Activated CD4-positive, alpha-beta memory T cell treated with anti-CD3 and anti-CD28 coated beads for 36 hours (primary cell): Measurements from ENCODE around the gene MVD. TPM values are rescaled to one million over a fixed set of nuclear protein-coding genes. Genes with fewer than 3 reads are reported as not detected.

Source experiments
- CTCF ChIA-PET: fragments of 350-600 bp; sonication (Branson Sonifier 250); formaldehyde crosslinking; loops from one replicate; lab custom pipeline; 2021; ENCODE audit warnings: antibody characterized with exemption, inconsistent platforms; lab: Charles Lee
- POLR2A ChIA-PET: fragments of 350-600 bp; sonication (Branson Sonifier 250); formaldehyde crosslinking; loops from one replicate; lab custom pipeline; 2021; ENCODE audit warnings: antibody characterized with exemption; lab: Charles Lee
- DNase-seq: peaks from one replicate; pipeline ENCODE4 v3.0.0-alpha.2; 2020
- H3K27ac Mint-ChIP-seq: one replicate; pipeline ENCODE4 v1.8.0; 2021; ENCODE audit warnings: mixed read lengths
- H3K27me3 Mint-ChIP-seq: one replicate; pipeline ENCODE4 v1.8.0; 2021; ENCODE audit warnings: mixed read lengths
- H3K36me3 Mint-ChIP-seq: one replicate; pipeline ENCODE4 v1.8.0; 2021; ENCODE audit warnings: mixed read lengths
- H3K4me1 Mint-ChIP-seq: one replicate; pipeline ENCODE4 v1.8.0; 2021; ENCODE audit warnings: low read depth, mixed read lengths
- H3K4me3 Mint-ChIP-seq: one replicate; pipeline ENCODE4 v1.8.0; 2021; ENCODE audit warnings: mild to moderate bottlenecking, mixed read lengths
- H3K9me3 Mint-ChIP-seq: one replicate; pipeline ENCODE4 v1.8.0; 2021; ENCODE audit warnings: mixed read lengths
- intact Hi-C: fragments of 100-400 bp; cut with micrococcal nuclease; formaldehyde crosslinking; loops from one replicate; pipeline ENCODE4 v1.15.1; 2023
- total RNA-seq, 2 experiments: library from RNA; stranded (reverse); gene quantifications; one replicate each; pipeline ENCODE4 v1.2.3, GENCODE V29; 2021

Gene MVD
- total RNA-seq, 2 experiments from 2014 or later = 111 to 113 TPM

DNA sequence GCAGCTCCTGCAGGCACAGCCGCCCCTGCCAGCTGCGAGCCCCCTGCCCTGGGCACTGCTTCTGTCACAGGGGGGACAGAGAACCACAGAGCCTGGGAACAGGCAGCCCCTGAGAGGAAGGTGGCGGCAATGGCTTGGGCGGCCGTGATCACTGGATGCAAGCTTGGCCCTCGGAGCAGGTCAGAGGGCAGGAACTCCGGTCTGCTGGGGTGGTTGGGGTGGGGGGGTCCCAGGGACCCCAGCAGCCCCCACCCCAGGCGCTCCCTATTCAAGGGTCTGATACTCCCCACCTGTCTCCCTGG, 10.2 kb downstream of the MVD start:
- Mint-ChIP-seq H3K9me3 (no peaks in the 10 kb centered on the region), H3K4me1 (peaks cover 14% of the 10 kb centered on the region), H3K27me3 (no peaks in the 10 kb centered on the region), H3K4me3 (no peak overlapping the region), H3K36me3 (peaks cover 19% of the 10 kb centered on the region), H3K27ac (no peak overlapping the region)
- ChIA-PET POLR2A (no interaction called here), CTCF (no interaction called here)
- intact Hi-C loops = loop anchor here (5.0 kb wide), 1 partner anchor 840 kb away; the partner anchor contains the start of gene ANKRD11
- DNase-seq = no peak

DNA sequence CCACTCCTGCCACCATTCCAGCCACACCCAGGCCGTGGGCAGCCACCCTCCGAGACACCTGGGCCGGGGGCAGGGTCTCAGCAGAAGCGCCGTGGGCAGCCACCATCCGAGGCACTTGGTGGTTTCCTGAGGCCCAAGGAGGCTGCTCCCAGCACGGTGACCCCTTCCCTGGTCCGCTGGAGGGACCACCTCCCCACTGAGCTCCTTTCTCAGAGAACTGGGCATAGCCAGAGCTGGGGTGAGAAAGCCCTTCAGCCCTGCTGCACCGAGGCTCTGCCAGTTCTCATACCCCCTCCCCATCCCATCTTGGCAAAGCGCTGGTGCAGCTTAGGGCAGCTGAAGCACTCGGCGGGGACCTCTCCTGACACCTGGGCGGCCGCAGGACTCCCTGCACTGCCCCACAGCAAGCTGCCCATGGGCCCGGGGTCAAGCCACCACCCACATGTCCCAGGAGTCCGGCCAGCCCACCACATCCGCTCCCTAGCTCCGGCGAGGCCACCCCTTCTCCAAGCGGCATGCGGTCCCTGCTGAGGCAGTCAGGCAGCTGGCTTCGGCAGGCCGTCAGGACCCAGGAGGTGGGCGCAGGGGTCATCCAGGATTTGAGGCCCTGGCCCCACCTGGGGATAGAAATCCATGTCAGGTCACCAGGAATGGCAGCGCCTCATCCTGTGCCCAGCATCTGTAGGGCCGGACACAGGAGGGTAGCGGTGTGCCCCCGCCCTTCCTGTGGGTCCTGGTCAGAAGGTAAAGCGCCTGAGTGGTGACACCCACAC, 10.7 kb downstream of the MVD start:
- ChIA-PET POLR2A (no interaction called here), CTCF (interaction anchor here (0.9 kb wide), 1 partner anchor 29 kb away, joined by 4 read pairs; no protein-coding TSS in a partner anchor)
- intact Hi-C loops = loop anchor here (1.0 to 5.0 kb wide), 8 partner anchors 11 to 840 kb away; partner anchors contain the start of genes ANKRD11, MVD and ZC3H18
- Mint-ChIP-seq H3K4me3 (no peak overlapping the region), H3K9me3 (no peaks in the 10 kb centered on the region), H3K4me1 (peaks cover 14% of the 10 kb centered on the region), H3K36me3 (peaks cover 19% of the 10 kb centered on the region), H3K27ac (peak overlapping the region; percentile 97), H3K27me3 (no peaks in the 10 kb centered on the region)
- no peak for DNase-seq

DNA sequence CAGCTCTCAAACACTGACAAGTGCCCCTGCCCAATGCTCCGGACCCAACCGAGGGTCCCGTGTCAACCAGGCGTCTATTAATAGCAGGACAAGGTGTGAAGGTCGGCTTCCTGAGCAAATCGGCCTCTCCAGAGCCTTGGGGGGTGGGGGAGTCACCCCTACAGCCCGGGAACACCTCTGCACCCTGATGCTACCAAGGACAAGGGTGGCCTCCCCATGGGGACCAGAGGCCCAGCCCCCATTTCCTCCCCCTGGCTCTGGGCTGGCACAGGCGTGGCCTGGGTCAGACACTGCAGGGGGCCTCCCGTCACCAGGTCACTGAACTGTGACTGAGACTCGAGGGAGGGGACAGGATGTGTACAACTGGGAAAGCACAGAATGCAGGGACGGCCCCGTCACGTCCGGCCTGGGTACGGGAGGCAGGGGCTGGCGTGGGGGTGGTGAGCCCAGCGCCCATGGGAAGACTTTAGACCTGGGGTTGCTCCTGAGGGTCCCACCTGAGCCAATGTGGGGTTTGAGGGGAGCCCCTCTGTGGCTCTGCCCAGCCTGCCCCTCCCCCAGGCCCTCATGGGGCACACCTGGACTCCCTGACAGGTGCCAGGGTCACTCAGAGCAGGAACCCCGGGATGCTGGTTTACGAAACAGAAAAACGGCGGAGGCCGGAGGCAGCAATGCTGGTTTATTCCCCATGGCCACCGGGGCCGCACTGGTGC, 11.5 kb downstream of the MVD start:
- peak; percentile 95 for DNase-seq
- CTCF ChIA-PET = interaction anchor here (0.9 kb wide), 1 partner anchor 30 kb away, joined by 4 read pairs; no protein-coding TSS in a partner anchor
- Mint-ChIP-seq H3K27ac (peak overlapping the region; percentile 97), H3K4me1 (peaks cover 14% of the 10 kb centered on the region), H3K9me3 (no peaks in the 10 kb centered on the region), H3K36me3 (peaks cover 17% of the 10 kb centered on the region), H3K27me3 (no peaks in the 10 kb centered on the region), H3K4me3 (peak overlapping the region; percentile 86)
- intact Hi-C loops = loop anchor here (1.0 to 5.0 kb wide), 8 partner anchors 12 to 841 kb away; partner anchors contain the start of genes ANKRD11, MVD and ZC3H18
- POLR2A ChIA-PET = interaction anchor here (1.0 kb wide), 1 partner anchor 49 kb away, joined by 3 read pairs; no protein-coding TSS in a partner anchor

DNA sequence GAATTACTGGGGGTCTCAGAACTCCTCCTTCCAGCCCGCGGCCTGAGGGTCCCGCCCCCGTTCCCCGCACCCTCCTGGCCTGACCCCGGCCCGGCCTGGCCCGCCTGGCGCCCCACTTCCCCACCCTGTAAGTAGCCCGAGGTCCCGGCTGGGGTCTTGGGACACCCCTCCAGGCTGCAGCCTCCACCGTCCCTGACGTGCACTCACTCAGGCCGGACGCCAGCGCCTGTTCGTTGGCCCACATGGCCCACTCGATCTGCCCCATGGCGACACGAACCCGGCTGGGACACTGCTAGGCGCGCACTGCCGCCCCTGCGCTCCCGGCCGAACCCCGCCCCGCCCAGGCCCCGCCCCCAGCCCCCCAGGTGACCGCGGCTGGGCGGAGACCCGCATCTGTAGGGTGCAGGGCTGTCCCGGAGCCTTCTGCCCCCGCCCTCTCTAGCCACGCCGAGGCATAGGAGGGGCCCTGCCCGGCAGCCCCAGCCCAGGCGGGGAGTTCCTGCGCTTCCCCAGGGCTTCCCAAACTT, 12.1 kb downstream of the MVD start, which contains the start of gene CYBA:
TSS of gene CYBA (minus strand) at position 305 of the 527 bp plus-strand sequence. CDS start at position 265, 40 bp downstream.
- H3K27ac Mint-ChIP-seq = peak within 1 kb of the TSS; percentile 97
- H3K9me3 Mint-ChIP-seq = no peaks in the 10 kb centered on the region
- peak; percentile 93 for DNase-seq
- H3K4me1 Mint-ChIP-seq = peaks cover 14% of the 10 kb centered on the region
- peak within 1 kb of the TSS; percentile 86 for H3K4me3 Mint-ChIP-seq
- CTCF ChIA-PET = no interaction called here
- intact Hi-C loops = loop anchor here (1.0 to 5.0 kb wide), 8 partner anchors 12 to 841 kb away; partner anchors contain the start of genes ANKRD11, MVD and ZC3H18
- H3K27me3 Mint-ChIP-seq = no peaks in the 10 kb centered on the region
- peaks cover 15% of the 10 kb centered on the region for H3K36me3 Mint-ChIP-seq
- POLR2A ChIA-PET = interaction anchor here (1.0 to 1.8 kb wide), 4 partner anchors 18 to 59 kb away, joined by 3 to 6 read pairs (median 4); no protein-coding TSS in a partner anchor

DNA sequence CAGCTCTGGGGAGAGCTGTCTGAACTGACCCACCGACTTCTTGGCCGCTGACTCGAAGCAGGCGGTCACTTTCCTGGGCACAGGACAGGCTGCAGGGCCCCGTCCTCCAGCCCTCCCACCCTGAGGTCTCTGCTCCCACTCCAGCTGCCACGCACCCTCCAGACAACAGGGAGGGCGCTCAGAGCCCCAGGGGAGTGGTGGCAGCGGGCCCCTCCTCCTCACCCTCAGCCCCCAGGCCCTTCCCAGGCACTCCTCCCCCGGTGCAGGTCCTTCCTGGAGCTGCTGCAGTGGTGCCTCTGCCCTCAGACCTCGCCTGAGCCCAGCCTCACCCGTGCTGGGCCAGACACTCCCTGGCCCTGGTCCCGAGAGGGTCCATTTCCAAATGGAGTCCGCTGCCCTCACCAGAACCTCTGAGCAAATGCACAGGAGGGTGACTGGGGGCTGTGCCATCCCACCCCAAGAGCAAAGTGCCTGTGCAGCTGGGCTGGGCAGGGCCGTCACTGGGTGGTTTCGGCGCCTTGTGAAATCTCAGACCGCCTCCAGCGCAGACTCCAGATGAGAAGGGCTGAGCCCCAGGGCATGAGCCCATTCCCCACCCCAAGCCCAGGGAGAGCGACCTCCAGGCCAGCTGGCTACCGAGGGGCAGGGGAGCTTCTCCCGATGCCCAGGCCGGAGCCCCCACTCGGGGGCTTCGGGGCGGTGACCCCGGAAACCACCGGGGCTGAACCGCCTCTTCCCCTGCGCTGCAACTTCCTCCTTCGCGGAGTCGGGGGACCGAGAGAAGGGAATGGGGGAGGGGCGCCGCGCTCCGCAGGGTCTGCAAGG, 12.8 kb downstream of the MVD start:
- POLR2A ChIA-PET = interaction anchor here (0.6 to 1.8 kb wide), 6 partner anchors 13 to 80 kb away, joined by 3 to 7 read pairs (median 4); partner anchors contain the start of gene ZC3H18
- CTCF ChIA-PET = no interaction called here

DNA sequence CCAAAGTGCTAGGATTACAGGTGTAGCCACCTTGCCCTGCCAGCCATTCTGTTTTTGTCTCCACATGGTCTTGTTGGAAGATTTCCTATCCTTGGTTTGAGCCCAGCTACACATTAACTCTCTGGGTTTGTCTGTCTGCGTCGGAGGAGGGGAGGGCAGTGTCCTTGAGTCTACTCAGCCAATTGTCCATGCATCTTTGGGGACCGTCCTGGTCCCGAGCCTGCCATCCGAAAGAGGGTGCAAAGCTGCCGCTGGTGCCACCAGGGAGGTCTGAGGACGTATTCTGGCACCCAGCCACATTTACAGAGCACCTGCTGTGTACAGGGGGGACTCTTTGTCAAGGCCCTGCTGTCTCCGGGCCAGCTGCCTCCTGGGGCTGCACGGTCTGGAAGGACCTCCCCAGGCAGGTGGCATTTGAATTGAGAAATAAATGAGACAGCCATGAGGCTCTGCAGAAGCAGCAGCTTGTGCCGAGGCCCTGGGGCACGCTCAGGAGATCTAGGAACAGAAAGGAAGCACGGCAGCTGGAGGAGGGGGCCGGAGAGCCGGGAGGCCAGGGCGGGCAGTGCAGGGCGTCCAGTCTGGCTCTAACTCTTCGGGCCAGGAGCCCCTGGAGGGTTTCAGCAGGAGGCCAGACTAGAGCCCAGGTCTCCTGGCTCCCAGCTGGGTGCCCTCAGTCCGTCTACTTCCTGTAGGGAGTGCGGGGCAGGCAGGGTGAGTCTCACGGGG, 13.5 kb downstream of the MVD start:
- Mint-ChIP-seq H3K4me3 (peak overlapping the region; percentile 86), H3K4me1 (peaks cover 14% of the 10 kb centered on the region), H3K27me3 (no peaks in the 10 kb centered on the region), H3K27ac (peak overlapping the region; percentile 89), H3K9me3 (no peaks in the 10 kb centered on the region), H3K36me3 (peaks cover 10% of the 10 kb centered on the region)
- intact Hi-C loops = no loop called here
- ChIA-PET POLR2A (interaction anchor here (0.6 to 1.8 kb wide), 6 partner anchors 12 to 79 kb away, joined by 3 to 7 read pairs (median 4); partner anchors contain the start of gene ZC3H18), CTCF (interaction anchor here (0.8 kb wide), 1 partner anchor 54 kb away, joined by 4 read pairs; no protein-coding TSS in a partner anchor)
- DNase-seq = no peak

More for the DNA sequence above, 12.8 kb downstream of the MVD start:
- Mint-ChIP-seq H3K4me3 (peak overlapping the region; percentile 86), H3K36me3 (peaks cover 15% of the 10 kb centered on the region), H3K27me3 (no peaks in the 10 kb centered on the region), H3K4me1 (peaks cover 14% of the 10 kb centered on the region), H3K27ac (peak overlapping the region; percentile 89), H3K9me3 (no peaks in the 10 kb centered on the region)
- peak; percentile 48 for DNase-seq
- intact Hi-C loops = loop anchor here (2.0 to 5.0 kb wide), 3 partner anchors 13 to 842 kb away; partner anchors contain the start of genes ANKRD11 and ZC3H18

DNA sequence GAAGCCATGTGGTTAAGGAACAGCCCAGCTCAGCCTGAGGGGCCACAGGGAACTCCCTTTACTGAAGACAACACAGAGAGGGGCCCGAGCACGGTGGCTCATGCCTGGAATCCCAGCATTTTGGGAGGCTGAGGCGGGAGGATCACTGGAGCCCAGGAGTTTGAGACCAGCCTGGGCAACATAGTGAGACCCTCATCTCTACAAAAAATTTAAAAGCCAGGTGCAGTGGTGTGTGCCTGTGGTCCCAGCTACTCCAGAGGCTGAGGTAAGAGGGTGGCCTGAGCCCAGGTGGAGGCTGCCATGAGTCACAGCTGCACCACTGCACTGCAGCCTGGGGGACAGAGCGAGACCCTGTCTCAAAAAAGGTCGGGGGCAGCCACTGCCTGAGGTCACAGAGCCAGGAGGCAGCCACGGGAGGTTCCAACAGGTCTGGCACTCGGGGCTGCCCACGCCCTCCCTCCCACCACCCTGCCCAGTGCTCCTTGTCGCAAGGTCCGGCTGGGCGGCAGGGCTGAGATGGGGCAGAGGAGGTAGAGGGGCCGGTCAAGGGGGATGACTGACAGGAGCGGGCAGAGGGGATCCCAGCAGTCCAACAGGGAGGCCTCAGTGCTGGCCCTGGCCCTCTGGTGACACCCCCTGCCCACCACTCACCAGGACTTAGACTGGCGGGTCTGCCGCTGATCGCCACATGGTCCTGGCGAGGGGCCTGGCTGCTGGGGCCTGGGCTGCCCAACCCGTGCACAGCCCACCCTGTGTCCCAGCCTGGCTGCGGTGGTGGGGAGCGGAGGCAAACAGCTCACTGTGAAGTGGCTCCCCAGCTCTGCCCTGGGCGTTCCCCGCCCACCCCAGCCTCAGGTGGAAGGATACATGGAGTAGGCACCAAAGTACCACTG, 15.5 kb downstream of the MVD start:
- CTCF ChIA-PET = no interaction called here
- Mint-ChIP-seq H3K9me3 (no peaks in the 10 kb centered on the region), H3K36me3 (peaks cover 12% of the 10 kb centered on the region), H3K4me3 (no peak overlapping the region), H3K27ac (no peak overlapping the region), H3K4me1 (peaks cover 14% of the 10 kb centered on the region), H3K27me3 (no peaks in the 10 kb centered on the region)
- no peak for DNase-seq
- POLR2A ChIA-PET = interaction anchor here (0.6 kb wide), 1 partner anchor 263 kb away, joined by 3 read pairs; no protein-coding TSS in a partner anchor
- intact Hi-C loops = no loop called here

DNA sequence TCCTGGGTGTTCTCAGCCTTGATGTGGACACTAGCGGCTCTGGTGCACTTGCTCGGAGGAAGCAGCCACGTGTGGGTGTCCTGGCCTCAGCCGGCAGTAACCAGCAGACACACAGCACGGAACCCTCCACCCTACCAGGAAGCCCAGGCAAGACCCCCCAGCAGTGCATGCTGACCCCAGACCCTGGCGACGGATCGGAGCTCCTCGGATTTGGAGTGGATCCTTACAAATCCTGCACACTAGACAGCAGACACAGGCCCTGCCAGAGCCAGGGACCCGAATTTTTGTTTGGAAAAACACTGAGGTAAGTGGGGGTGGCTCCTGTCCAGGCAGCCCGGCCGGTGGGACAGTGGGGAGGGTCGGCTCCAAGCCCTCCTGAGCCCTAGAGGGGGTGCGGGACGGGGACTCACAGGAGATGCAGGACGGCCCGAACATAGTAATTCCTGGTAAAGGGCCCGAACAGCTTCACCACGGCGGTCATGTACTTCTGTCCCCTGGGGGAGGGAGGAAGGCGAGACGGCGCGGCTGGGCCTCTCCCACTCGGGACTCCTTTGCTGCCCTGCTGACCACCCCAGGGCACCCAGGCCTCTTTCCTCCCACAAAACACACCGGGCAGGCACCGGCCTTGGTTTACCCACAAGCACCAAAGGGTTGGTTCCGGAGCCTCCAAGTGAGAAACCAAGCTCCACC, 16.4 kb downstream of the MVD start:
- Mint-ChIP-seq H3K4me1 (peaks cover 9% of the 10 kb centered on the region), H3K9me3 (no peaks in the 10 kb centered on the region), H3K27me3 (no peaks in the 10 kb centered on the region), H3K36me3 (peaks cover 14% of the 10 kb centered on the region), H3K4me3 (no peak overlapping the region), H3K27ac (no peak overlapping the region)
- DNase-seq = no peak
- intact Hi-C loops = no loop called here
- POLR2A ChIA-PET = no interaction called here
- CTCF ChIA-PET = no interaction called here

DNA sequence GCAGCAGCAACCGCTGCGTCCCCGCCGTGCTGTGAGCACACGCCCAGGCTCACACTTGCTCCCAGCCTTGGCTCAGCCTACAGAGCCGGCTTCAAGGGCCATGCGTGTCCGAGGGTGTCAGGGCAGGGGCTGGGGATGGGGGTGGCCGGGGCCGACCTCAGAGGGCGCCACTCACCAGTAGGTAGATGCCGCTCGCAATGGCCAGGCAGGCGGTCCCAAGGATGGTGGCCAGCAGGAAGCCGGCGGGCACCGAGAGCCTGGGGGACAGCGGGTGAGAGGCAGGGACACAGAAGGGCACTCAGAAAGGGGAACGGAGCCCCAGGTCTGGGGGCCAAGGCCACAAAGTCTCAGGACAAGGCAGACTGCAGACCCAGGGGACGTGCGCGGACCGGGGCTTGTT, 16.9 kb downstream of the MVD start:
- Mint-ChIP-seq H3K9me3 (no peaks in the 10 kb centered on the region), H3K4me3 (no peak overlapping the region), H3K27me3 (peaks cover 1% of the 10 kb centered on the region), H3K27ac (no peak overlapping the region), H3K4me1 (peaks cover 9% of the 10 kb centered on the region), H3K36me3 (peaks cover 14% of the 10 kb centered on the region)
- intact Hi-C loops = no loop called here
- ChIA-PET POLR2A (no interaction called here), CTCF (no interaction called here)
- DNase-seq = no peak
